Measurements from ENCODE around the gene SMCR8.
"Not testable (repeated sequence)": the region's sequence is repeated elsewhere in the genome, so short reads cannot be mapped to it uniquely, and the experiment has no call there.

SMCR8 gene

GRCh38 chr17:18360518-18360917 is 45.4 kb downstream of the SMCR8 start:
- no peak for DNase-seq (ENCODE audit: low spot score)

- no peak for DNase-seq (ENCODE audit: low spot score)
These were observed 47.0 kb downstream of the SMCR8 start for GRCh38 chr17:18361837-18362697.

- DNase-seq (ENCODE audit: low spot score) = peak; percentile 32
These were observed 47.6 kb downstream of the SMCR8 start for GRCh38 chr17:18362698-18363100.

- peak; percentile 95 for DNase-seq (ENCODE audit: low spot score)
These were observed 48.3 kb downstream of the SMCR8 start, which contains the start of gene SHMT1 for GRCh38 chr17:18363101-18364049. SHMT1 (minus strand) TSS chr17:18363550; CDS start chr17:18355981, 7,569 bp downstream.

- DNase-seq (ENCODE audit: low spot score) = no peak
These were observed 49.1 kb downstream of the SMCR8 start for GRCh38 chr17:18364166-18364565.

- no peak for DNase-seq (ENCODE audit: low spot score)
These were observed 53.9 kb downstream of the SMCR8 start for GRCh38 chr17:18368946-18369345.

GRCh38 chr17:18370761-18371160 is 55.7 kb downstream of the SMCR8 start:
- DNase-seq (ENCODE audit: low spot score) = no peak

- no peak for DNase-seq (ENCODE audit: low spot score)
These were observed 56.4 kb downstream of the SMCR8 start for GRCh38 chr17:18371455-18371854.

GRCh38 chr17:18373181-18373580 is 58.1 kb downstream of the SMCR8 start:
- not testable (repeated sequence) for DNase-seq (ENCODE audit: low spot score)

GRCh38 chr17:18374216-18374615 is 59.1 kb downstream of the SMCR8 start:
- DNase-seq (ENCODE audit: low spot score) = no peak

All from LoVo (cell line).